HG02798 (cell line): ENCODE measurements around the gene ZNF611.
"Not testable (repeated sequence)": the region's sequence is repeated elsewhere in the genome, so short reads cannot be mapped to it uniquely, and the experiment has no call there.

Experiments
- ATAC-seq: cut with Tn5 transposase; IDR thresholded peaks from one replicate; pipeline ENCODE4 v1.9.1; 2021; ENCODE audit warnings: mild to moderate bottlenecking; ENCODE audit not compliant: unreplicated experiment, poor library complexity

Gene ZNF611

DNA sequence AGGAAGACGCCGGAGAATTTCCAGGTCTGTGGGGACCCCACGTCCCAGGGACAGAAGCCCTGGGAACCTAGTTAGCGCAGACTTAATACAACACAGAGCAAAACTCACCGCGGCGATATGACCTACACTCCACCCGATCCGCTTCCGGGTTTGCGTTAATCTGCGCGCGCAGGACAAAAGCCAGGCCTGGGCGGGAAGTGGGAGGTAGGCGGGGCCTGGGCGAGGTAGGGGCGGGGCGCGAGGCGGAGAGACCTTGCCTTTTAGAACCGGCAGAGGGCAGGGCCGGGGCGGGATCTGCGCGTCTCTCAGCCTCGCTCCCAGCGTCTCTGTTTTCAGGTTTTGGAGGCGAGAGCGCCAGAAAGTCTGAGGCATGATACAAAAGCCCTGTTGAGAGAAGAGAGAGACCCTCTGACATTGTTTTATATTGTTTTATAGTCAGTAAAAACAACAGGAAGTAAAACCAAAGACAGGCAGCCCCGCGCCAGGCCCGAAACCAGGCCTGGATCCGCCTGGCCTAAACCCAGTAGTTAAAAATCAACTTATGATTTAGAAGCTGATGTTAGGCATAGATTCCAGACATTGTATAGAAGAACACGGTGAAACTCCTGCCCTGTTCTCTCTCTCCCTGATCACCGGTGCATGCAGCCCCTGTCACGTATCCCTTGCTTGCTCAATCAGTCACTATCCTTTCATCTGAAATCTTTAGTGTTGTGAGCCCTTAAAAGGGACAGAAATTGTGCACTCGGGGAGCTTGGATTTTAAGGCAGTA lies at the start of gene ZNF611:
Gene ZNF611, minus strand, starts transcription at position 152 of the 769 bp plus-strand sequence. CDS start 19,150 bp downstream, outside the sequence.
- peak; percentile 95 for ATAC-seq

DNA sequence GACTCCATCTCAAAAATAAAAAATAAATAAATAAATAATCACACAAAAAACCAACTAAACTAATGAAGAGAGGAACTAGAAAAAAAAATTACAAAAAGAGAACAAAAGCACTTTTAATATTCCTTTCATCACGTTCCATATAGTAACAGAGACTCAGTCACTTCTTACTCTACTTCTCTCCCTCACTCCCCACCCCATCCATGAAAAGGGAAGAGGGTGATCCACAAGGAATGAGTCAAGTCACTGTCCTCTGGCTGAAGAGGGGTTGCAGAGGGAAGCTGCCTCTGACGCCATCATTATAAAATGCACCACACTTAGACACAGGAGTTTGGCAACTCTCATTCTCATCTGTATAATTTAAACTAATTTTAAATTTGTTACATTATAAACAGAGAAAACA lies 48.0 kb upstream of the ZNF611 start:
- ATAC-seq = not testable (repeated sequence)

DNA sequence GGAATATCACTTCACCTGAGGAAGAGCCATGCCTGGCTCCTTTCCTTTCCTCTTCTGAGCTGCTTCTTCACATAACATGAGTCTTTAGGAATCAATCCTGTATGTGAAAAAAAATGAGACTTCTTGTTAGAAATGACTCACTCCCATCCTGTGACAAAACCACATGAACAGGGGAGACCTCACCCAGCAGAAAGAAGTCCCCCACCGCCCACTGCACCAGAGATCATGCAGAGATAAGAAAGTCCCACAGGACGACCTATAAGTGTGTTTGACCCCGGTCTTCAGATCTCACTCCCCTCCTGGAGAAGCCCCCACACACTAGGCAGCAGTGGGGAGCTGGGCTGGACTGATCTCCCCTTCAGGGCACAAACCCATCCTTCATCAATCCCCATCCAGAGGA lies 44.0 kb upstream of the ZNF611 start:
- no peak for ATAC-seq

DNA sequence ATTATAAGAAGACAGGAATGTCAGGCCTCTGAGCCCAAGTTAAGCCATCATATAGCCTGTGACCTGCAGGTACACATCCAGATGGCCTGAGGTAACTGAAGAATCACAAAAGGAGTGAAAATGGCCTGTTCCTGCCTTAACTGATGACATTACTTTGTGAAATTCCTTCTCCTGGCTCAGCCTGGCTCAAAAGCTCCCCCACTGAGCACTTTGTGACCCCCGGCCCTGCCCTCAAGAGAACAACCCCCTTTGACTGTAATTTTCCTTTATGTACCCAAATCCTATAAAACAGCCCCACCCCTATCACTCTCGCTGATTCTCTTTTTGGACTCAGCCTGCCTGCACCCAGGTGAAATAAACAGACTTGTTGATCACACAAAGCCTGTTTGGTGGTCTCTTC lies 21.6 kb upstream of the ZNF611 start:
- ATAC-seq = not testable (repeated sequence)

DNA sequence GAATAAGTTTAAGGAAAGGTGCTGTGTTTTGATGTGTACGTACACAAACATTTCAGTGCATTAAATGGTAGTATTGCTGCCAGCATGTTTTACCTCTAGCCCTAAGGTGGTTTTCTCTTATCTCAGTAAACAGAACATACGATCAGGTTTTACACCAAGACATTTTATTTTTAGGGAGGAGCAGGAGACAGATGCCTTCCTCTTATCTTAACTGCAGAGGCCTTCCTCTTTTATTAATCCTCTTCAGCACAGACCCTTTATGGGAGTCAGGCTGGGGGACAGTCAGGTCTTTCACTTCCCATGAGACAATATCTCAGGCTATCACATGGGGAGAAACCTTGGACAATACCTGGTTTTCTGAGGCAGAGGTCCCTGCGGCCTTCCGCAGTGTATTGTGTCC lies 14.9 kb upstream of the ZNF611 start:
- ATAC-seq = no peak

DNA sequence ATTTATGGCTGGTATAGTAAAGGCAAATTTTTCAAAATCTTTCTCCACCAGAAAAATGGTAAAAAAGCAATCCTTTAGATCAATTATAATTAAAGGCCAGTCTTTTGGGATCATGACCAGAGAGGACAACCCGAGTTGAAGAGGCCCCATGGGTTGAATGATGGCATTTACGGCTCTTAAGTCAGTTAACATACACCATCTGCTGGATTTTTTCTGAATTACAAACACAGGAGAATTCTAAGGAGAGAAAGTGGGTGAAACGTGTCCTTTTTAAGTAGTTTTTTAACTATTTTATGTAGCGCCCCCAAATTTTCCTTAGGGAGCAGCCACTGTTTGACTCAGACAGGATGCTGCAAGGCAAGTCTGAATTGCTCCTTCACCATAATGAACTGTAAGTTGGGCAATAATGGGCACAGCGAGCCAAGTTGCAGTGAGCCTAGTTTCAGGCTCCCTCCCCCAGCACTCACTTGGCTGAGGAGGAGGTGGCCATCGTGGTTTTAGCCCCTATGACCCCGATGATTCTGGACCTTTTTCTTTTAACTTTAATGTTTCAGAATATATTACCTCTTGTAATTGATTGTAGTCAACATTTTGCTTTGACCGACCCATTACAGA lies 13.6 kb upstream of the ZNF611 start:
- ATAC-seq = no peak

DNA sequence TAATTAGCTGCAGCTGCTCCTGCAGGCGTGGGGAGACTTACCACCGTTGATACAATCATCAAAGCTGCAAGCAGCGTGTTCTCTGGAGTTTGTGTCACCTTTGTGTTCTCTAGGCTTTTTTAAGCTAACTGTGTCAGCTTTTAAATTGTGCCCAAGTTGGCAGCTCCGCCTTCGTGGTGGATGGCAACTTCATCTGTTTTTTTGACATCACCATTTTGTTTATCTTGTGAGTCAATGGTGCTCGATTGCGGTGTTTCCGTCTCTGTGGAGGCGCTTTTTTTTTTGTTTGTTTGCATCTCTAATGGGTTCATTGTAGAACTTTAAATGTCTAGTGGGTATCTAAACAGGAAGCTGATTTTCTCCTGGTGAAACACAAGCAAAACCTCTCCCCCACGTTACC lies 11.1 kb upstream of the ZNF611 start:
- ATAC-seq = not testable (repeated sequence)

DNA sequence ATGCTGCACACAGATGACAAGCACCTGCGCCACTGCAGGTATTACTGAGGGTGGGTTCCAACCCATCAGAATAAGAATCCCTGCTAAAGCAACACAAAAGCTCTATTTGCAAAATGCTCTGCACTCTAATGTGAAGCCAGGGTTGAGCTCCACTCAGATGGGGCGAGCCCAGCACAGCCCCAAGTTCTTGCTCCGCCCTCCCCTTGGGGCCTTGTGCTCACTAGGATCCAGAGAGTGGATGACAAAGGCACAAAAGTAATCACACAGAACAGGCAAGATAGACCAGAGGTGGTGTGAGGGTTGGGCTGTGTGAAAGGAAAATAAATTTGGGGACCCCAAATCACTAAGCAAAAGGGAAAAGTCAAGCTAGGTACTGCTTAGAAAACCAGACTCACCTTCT lies 8.2 kb upstream of the ZNF611 start:
- ATAC-seq = no peak

DNA sequence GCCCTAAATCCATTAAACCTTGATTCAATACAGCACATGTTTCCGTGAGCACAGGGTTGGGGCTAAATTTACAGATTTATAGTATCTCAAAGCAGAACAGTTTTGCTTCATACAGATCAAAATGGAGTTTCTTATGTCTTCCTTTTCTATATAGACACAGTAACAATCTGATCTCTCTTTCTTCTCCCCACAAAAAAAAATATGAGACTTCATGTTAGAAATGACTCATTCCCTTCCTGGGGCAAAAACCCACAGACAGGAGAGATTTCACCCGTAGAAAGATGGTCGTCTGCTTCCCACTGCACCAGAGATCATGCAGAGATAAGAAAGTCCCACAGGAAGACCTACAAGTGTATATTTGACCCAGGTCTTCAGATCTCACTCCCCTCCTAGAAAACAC lies 7.7 kb upstream of the ZNF611 start:
- ATAC-seq = no peak

DNA sequence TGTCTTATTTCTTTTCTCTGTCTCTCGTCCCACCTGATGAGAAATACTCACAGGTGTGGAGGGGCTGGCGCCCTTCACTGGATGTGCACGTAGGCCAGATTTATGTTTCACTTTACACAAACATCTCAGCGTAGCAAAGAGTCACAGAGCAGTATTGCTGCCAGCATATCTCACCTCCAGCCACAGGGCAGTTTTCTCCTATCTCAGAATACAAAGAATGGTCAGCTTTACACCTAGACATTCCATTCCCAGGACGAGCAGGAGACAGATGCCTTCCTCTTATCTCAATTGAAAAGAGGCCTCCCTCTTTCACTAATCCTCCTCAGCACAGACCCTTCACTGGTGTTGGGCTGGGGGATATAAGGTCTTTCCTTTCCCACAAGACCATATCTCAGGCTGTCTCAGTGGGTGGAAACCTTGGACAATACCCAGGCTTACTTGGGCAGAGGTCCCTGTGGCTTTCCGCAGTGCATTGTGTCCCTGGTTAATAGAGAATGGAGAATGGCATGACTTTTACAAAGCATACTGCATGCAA lies 7.2 kb upstream of the ZNF611 start:
- ATAC-seq = no peak

DNA sequence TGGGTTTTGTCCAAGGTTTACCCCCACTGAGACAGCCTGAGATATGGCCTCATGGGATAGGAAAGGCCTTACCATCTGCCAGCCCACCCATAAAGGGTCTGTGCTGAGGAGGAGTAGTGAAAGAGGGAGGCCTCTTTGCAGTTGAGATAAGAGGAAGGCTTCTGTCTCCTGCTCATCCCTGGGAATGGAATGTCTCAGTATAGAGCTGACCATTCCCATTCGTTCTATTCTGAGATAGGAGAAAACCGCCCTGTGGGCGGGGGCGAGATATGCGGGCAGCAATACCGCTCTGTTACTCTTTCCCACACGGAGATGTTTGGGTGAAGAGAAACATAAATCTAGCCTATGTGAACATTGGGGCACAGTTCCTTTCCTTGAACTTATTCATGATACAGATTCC lies 6.5 kb upstream of the ZNF611 start:
- ATAC-seq = not testable (repeated sequence)

DNA sequence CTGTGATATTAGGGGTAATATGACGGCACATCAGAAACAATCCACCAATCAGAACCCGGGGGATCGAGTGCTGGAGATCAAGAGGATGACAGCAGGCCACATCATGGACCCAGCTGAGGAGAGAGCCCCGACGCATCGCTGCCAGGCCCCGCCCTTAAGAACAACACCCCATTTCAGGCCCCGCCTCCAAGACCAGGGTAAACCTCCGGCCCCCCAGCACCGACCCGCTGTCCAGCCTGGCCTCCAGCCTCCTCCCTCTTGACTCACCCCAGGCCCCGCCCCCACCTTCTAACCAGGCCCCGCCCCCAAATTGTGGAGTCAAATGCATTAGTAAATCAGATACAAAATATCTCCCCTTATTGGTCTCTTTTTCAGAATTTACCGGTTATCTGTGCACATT lies 4.7 kb upstream of the ZNF611 start:
- ATAC-seq = no peak

DNA sequence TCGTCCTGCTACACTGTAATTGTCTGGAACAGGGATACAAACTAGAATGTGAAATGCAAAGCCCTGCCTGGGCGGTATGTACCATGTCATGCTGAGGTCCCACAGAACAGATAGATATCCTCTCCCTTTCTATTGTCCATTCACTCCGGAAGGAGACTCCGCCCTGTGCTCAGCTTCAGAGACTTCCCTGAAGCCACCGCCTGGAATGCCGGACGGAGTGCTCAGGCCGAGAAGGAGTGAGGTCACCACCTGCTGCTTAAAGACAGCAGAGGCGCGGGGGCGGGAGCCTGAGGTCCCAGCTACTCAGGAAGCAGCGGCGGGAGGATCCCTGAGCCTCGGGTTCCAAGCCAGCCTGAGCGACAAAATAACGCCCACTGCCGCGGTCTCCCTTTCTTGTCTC lies 890 bp upstream of the ZNF611 start:
- ATAC-seq = no peak

DNA sequence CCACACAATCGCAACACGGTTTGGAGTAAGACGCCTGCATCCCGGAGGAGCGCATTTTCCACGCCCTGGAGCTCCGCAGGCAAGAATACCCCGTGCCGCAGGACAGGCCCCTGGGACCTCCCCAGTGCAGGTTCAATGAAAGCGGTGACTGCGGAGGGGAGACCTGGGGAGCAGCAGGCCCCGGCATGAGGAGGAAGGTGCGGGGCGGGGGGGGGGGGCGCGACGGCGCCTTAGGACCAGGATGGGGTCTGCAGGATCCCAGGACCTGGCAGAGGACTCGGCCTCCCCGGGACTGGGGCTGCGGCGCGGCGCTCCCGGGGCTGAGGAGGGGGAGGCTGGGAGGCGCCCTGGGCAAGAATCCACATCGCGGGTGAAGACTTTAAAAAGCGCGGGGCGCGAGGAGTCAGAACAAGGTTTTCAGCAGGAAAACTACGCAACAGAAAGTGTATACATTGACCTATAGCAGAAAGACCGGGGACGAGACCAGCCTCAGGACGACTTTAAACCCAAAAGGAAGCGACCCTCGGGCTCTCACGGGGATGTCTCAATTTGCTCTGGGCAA lies 432 bp downstream of the ZNF611 start:
- no peak for ATAC-seq

DNA sequence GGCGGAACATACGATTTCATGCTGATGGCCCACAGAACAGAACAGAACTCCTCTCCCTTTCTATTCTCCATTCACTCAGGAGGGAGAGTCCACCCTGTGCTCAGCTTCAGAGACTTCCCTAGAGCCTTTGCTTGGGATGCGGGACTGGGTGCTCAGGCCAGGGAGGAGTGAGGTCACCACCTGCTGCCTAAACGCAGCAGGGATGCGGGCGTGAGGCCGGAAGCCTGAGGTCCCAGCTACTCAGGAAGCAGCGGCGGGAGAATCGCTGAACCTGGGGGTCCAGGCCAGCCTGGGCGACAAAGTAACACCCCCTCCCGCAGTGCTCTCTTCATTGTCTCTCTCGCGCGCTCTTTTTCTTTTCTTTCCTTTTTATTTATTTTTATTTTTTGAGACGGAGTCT lies 8.8 kb downstream of the ZNF611 start:
- not testable (repeated sequence) for ATAC-seq

DNA sequence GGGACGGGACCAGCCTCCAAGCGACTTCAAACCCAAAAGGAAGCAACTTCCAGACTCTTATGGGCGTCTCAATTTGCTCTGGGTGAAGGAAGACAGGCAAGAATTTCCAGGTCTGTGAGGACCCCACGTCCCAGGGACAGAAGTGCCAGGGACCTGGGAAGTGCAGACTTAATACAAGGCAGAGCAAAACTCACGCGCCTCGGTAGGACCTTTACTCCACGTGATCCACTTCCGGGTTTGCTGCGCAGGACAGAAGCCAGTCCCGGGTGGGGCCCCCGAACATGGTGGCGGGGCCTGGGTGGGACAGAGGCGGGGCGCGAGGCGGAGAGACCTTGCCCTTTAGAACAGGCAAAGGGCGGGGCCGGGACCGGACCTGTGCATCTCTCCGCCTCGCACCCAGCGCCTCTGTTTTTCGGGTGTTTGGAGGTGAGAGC lies 9.3 kb downstream of the ZNF611 start:
- no peak for ATAC-seq

DNA sequence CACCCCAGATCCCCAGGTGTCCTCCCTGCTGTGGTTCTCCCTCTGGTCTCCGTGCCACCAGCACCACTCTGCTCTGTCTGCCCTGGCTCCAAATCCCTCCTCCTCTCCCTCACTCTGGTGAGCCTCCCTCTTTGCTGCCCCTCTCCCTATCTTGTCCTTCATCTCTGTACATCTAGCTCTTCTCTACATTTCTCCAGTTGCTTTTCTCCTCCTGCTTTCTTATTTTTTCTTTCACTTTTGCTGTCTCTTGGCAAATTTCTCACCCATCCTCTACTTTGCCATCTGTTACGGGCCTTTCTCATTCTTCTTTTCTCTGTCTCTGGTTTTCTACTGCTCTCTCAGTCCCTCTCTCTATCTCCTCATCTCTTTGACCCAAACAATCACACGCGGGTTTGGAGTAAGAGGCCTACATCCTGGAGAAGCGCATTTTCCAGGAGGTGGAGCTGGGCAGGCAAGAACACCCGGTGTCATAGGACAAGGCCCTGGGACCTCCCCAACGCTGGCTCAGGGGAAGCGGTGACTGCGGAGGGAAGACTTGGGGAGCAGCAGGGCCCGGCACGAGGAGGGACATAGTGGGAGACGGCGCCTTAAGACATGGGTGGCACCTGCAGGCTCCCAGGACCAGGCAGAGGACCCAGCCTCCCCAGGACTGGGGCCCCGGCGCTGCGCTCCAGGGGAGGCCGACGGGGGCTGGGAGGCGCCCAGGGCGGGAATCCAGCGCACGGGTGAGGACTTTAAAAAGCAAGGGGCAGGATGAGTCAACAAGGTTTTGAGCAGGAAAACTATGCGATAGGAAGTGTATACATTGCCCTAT lies 9.9 kb downstream of the ZNF611 start:
- ATAC-seq = no peak

DNA sequence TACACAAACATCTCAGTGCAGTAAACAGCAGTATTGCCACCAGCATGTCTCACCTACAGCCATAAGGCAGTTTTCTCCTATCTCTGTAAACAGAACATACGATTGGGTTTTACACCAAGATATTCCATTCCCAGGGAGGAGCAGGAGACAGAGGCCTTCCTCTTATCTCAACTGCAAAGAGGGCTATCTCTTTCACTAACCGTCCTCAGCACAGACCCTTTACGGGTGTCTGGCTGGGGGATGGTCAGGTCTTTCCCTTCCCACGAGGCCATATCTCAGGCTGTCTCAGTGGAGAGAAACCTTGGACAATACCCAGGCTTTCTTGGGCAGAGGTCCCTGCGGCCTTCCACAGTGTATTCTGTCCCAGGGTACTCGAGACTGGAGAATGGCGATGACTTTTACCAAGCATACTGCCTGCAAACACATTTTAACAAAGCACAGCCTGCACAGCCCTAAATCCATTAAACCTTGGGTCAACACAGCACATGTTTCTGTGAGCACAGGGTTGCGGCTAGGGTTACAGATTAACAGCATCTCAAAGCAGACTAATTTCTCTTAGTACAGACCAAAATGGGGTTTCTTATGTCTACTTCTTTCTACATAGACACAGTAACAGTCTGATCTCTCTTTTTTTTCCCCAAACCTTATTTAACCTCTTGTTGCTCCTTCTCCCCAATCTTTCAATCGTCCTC lies 10.8 kb downstream of the ZNF611 start:
- ATAC-seq = not testable (repeated sequence)

DNA sequence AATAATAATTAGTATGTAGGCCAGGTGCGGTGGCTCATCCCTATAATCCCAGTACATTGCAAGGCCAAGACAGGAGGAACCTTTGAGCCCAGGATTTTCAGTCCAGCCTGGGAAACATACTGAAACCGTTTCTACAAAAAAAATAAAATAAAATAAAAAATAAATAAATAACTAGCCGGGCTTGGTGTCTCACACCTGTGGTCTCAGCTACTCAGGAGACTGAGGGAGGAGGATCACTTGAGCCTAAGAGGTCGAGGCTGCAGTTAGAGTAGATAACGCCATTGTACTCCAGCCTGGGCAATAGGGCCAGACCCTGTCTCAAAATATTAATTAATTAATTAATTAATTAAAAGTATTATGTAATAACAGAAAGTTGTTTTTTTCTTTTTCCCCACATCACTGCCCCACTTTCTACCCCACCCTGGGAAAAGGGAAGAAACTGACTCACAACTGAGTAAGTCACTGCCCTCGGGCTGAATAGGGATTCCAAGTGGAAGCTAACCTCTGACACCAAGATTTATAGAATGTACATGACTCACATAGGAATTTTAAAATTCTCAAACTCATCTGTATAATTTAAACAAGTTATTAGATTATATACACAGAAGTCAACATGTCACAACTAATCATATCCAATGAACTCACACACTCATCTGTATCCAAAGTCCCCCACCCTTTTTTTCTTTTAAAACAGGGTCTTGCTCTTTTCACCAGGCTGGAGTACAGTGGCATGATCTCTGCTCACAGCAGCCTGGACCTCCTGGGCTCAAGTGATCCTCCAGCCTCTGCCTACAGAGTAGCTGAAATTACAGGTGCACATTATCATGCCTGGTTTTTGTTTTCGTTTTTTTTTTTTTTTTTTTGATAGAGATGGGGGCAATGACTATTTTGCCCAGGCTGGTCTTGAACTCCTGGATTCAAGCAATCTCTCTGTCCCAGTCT lies 12.5 kb downstream of the ZNF611 start:
- no peak for ATAC-seq
